Measurements from ENCODE around the gene RGS9.
"Not testable (repeated sequence)": the region's sequence is repeated elsewhere in the genome, so short reads cannot be mapped to it uniquely, and the experiment has no call there.

The RGS9 gene

GRCh38 chr17:65158041-65158440 is 20.9 kb downstream of the RGS9 start:
- no peak for DNase-seq

GRCh38 chr17:65158622-65159021 is 21.5 kb downstream of the RGS9 start:
- no peak for DNase-seq

- no peak for DNase-seq
These were observed 23.3 kb downstream of the RGS9 start for GRCh38 chr17:65160516-65160915.

GRCh38 chr17:65163990-65164495 is 26.9 kb downstream of the RGS9 start:
- DNase-seq = peak; percentile 44

GRCh38 chr17:65166787-65167186 is 29.6 kb downstream of the RGS9 start:
- no peak for DNase-seq

- DNase-seq = no peak
These were observed 30.4 kb downstream of the RGS9 start for GRCh38 chr17:65167566-65167965.

GRCh38 chr17:65169691-65170090 is 32.5 kb downstream of the RGS9 start:
- no peak for DNase-seq

- DNase-seq = no peak
These were observed 33.7 kb downstream of the RGS9 start for GRCh38 chr17:65170839-65171238.

- no peak for DNase-seq
These were observed 34.6 kb downstream of the RGS9 start for GRCh38 chr17:65171752-65172151.

- no peak for DNase-seq
These were observed 35.4 kb downstream of the RGS9 start for GRCh38 chr17:65172496-65173136.

GRCh38 chr17:65173284-65173793 is 36.2 kb downstream of the RGS9 start:
- DNase-seq = peak; percentile 84

- no peak for DNase-seq
These were observed 37.0 kb downstream of the RGS9 start for GRCh38 chr17:65173976-65174683.

- DNase-seq = no peak
These were observed 37.8 kb downstream of the RGS9 start for GRCh38 chr17:65174974-65175373.

- DNase-seq = no peak
These were observed 38.8 kb downstream of the RGS9 start for GRCh38 chr17:65175952-65176351.

- no peak for DNase-seq
These were observed 39.7 kb downstream of the RGS9 start for GRCh38 chr17:65176646-65177409.

- no peak for DNase-seq
These were observed 40.7 kb downstream of the RGS9 start for GRCh38 chr17:65177901-65178300.

- peak; percentile 11 for DNase-seq
These were observed 43.1 kb downstream of the RGS9 start for GRCh38 chr17:65180276-65180675.

- DNase-seq = not testable (repeated sequence)
These were observed 43.6 kb downstream of the RGS9 start for GRCh38 chr17:65180752-65181236.

- peak; percentile 19 for DNase-seq
These were observed 44.3 kb downstream of the RGS9 start for GRCh38 chr17:65181237-65182061.

- no peak for DNase-seq
These were observed 45.1 kb downstream of the RGS9 start for GRCh38 chr17:65182233-65182632.

GRCh38 chr17:65183736-65184135 is 46.6 kb downstream of the RGS9 start:
- no peak for DNase-seq

GRCh38 chr17:65184235-65184959 is 47.2 kb downstream of the RGS9 start:
- DNase-seq = no peak
